Measurements from ENCODE around the gene TM9SF1.

TM9SF1 gene

DNA sequence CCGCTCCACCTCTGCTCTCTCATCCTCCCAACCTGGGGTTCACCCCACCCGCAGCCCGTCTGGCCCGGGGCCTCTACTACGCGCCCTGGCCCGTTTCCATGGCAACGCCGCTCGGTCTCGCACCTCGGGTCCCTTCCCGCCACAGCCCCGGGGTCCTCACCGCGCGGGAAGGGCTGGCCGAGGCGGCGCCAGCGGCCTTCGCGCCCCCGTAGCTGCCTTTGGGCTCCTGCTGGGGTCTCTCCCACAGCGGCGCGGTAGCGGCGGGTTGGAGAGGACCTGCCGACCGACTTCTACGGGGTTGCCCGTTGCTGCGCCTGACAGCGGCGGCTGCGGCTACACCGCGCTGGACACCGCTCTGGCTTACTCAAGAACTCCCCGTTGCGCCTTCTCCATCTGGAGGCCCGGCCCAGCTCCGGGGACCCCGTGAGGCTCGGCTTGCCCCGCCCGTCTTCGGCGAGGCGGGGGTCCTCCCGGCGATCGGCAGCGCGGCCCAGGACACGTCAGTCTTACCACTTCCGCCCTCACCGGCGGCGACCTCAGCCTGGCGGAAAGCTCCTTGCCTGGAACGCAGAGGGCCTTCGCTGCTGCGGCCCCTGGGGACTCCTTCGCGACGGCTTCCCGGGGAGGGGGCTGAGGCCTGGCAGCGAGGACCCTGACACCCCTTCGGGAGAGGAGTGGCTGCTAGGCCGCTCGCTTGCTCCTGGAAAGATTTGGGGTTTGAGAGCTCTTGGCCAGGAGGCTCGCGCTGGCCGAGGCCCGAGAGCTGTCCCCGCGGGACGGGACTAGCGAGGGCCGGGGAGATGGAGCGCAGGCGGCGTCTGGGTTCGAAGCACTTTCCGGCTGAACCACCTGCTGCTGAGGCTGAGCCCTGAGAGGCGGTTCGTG lies at the start of gene TM9SF1:
TM9SF1 (minus strand) TSS at position 256 of the 885 bp plus-strand sequence. CDS start 422 bp downstream, outside the sequence.
- DNase-seq: peak; percentile 92 to 93

GRCh38 chr14:24243336-24243836 lies 48.1 kb upstream of the TM9SF1 start:
- DNase-seq: peak; percentile 14 to 40

DNA sequence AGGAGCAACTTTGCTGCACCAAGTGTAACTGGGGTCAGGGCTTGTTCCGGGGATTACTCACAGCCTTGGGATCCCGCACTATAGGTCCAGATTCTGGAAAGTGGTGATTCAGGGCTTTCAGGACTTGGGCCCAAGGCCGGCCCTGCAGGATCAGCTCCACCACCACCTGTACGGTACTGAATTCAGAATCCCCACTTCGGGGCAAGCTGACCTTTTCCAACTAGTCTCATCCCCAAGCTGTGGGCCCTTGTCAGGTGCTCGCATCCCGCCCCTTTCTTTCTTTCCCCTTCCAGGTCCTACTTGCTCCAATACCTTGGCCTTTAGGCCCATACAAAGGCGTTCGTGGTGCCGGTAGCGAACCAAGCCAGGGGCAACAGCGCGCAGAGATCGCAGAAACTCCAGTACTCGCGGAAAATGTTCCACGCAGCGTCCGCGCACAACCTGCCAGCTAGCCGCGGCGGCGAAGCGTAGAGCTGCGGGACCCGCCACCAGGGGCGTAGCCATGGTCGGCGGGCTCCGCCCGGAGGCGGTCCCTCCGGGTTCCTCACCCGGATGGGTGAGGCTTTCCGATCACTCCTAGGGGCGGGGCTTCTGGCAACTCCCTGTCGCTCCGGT lies 46.7 kb upstream of the TM9SF1 start:
- peak; percentile 94 for DNase-seq

- no peak for DNase-seq
These were observed 45.1 kb upstream of the TM9SF1 start for GRCh38 chr14:24240110-24240918.

GRCh38 chr14:24238527-24239037 lies 43.3 kb upstream of the TM9SF1 start:
- no peak for DNase-seq

- DNase-seq: no peak
These were observed 42.9 kb upstream of the TM9SF1 start for GRCh38 chr14:24238123-24238522.

GRCh38 chr14:24237463-24237955 lies 42.3 kb upstream of the TM9SF1 start:
- no peak for DNase-seq

DNA sequence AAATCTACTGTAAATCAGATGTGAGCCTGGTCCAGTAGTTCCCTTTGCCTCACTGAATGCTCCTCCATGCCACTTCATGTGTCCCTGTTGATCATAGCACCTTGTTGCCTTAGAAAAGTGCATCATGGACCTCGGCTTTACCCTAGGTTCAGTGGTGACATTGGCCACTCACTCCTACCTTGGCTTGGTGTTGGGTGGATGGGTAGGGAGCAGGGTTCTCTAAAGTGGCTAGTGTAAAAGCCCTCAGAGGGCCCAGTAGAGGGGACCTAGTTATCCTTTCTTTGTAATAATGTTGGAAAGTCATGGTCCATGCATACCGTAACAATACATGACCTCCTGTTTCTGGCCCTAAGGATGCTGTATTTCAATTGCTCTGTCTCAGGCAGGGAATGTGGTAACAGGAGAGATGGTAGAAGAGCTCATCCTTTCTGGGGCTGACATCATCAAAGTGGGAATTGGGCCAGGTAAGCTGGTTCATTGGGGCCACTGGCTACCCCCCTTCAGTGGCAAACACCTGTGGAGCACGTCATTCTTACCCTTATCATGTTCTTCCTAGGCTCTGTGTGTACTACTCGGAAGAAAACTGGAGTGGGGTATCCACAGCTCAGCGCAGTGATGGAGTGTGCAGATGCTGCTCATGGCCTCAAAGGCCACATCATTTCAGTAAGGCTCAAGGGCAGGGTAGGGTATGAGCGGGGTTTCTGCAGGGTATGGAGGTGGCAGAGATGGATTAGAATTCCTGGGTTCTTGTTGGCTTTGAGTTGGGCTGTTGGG lies 41.6 kb upstream of the TM9SF1 start:
- DNase-seq: no peak

DNA sequence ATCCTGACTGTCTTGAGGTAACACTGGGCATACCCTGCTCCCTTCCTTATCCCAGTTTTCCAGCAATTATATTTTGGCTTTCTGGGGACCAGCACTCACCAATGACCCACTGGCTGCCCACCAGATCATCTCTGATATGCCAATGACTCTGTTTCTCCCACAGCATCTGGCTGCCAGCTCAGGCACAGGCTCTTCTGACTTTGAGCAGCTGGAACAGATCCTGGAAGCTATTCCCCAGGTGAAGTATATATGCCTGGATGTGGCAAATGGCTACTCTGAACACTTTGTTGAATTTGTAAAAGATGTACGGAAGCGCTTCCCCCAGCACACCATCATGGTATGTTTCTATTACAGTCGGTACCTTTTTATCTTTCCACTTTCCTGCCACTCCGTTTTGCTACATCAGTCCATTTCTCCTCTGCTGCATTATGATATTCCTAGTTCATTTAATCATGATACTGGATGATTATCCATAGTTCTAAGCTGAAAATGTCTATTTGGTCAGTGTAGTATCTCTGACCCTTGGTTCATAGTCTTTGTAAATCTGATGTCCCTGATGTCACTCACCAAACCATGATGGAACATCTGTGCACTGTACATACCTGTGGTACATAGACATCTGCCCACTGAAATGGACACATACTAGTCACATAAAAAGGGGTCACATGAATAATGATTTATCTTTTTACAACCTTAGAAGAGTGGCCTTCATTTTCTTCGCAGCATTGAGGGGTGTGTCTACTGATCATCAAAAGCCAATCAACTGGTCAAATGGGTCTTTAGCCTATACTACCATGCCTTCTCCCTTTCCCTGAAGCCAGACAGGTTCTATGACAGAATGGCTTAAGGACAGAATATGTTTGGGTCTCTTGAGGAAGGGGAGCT lies 40.8 kb upstream of the TM9SF1 start:
- DNase-seq: no peak

- DNase-seq: no peak
These were observed 39.1 kb upstream of the TM9SF1 start for GRCh38 chr14:24234095-24235005.

DNA sequence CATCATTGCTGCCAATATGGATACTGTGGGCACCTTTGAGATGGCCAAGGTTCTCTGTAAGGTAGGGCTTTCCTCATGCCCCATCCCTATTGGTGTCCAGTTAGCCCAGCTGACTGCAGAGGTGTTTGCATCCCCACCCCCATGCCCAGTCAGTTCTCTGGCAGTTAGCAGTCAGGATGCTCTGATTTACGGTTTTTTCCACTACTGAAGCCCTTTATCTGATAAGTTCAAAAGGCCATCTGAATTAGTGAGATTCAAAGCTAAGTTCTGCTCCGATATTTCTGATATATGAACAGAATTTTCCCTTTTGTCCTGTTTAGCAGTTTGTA lies 38.3 kb upstream of the TM9SF1 start:
- DNase-seq: no peak

DNA sequence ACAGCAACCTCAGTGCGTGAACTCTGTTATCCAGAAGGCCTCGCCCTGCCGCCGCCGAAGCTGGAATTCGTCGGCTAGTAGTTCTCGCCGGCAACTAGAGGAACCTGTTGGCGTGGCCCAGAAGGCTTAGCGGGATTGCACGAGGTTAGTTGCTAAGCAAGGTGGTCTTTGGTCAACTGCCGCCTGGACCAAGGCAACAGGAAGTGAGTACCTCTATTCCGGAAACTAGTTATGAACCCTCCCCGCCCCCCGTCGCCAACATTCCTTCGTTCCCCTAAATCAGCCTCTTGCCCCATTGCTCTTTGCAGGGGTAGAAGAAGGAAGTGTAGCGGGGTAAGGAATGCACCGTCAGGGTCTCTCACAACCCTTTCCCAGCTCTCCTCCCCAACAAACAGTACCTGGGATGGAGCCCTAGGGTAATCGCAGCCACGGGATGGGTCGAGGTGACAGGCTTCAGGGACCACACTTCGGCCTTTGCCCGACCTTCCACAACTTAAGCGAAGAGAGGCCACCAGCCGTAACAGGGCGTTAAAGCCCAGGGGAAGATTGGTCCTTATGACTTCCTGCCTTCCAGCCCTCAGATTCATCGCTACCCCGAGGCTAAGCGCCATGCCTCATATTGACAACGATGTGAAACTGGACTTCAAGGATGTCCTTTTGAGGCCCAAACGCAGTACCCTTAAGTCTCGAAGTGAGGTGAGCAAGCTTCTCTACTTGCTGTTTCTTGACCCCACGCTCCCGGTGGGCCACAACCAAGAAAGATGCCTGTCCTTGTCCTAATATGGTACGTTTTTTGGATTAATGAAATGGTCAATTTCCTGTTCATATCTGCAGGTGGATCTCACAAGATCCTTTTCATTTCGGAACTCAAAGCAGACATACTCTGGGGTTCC lies 37.6 kb upstream of the TM9SF1 start, which contains the start of gene GMPR2:
GMPR2 (plus strand) TSS at position 285 of the 893 bp plus-strand sequence; CDS start at position 610, 325 bp downstream.
- DNase-seq: no peak

GRCh38 chr14:24232121-24232644 lies 36.9 kb upstream of the TM9SF1 start, which contains the start of gene NEDD8:
Gene NEDD8, minus strand, starts transcription at chr14:24232367. Its CDS starts 100 bp downstream, at chr14:24232267.
- DNase-seq: peak; percentile 90 to 91

GRCh38 chr14:24231263-24232120 lies 36.3 kb upstream of the TM9SF1 start:
- DNase-seq: peak in 1 of 2 donors; percentile 38

- DNase-seq: no peak
These were observed 33.7 kb upstream of the TM9SF1 start for GRCh38 chr14:24228902-24229301.

DNA sequence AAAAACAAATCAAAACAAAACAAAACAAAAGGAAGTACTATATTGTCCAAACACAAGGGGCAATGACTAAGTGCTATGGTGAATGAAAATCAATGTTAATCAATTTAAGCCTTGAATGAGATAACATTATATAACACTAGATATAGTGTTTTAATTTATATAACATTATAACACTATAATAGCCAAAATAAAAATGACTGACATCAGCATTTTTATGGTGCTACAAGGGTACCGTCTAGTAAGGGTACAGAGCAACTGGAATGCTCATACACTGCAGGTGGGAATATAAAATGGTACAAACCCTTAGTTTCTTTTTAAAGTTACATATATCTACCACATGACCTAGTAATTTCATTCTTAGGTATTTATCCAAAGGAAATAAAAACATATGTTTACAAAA lies 31.2 kb upstream of the TM9SF1 start:
- no peak for DNase-seq

- no peak for DNase-seq
These were observed 29.4 kb upstream of the TM9SF1 start for GRCh38 chr14:24224618-24225071.

All from CD4-positive, alpha-beta T cell treated with Interleukin-4 for 1 hour (primary cell).